GM19025 (cell line): Measurements from ENCODE around the gene GPR153.

Experiments
- ATAC-seq: cut with Tn5 transposase; IDR thresholded peaks from one replicate; pipeline ENCODE4 v1.9.1; 2021; ENCODE audit warnings: mild to moderate bottlenecking, low read depth, moderate library complexity; ENCODE audit not compliant: unreplicated experiment

The GPR153 gene

DNA sequence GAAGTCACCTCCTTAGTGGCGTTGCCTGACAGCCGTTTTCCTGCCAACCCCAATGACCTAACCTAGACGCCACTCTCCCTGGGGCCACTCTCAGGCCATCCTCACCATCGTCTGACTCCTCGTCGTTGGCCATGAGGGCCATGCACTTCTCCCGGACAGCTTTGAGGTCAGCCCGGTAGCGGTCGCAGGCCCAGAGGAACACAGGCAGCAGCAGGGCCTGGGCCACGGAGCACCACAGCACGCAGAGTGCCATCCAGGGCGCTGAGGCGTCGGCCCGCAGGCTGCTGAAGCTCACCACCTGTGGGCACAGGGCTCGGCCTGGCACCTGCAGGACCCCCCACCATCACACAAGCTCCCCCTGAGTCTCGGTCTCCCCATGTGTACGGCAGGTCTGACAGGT is 9.7 kb downstream of the GPR153 start:
- no peak for ATAC-seq

DNA sequence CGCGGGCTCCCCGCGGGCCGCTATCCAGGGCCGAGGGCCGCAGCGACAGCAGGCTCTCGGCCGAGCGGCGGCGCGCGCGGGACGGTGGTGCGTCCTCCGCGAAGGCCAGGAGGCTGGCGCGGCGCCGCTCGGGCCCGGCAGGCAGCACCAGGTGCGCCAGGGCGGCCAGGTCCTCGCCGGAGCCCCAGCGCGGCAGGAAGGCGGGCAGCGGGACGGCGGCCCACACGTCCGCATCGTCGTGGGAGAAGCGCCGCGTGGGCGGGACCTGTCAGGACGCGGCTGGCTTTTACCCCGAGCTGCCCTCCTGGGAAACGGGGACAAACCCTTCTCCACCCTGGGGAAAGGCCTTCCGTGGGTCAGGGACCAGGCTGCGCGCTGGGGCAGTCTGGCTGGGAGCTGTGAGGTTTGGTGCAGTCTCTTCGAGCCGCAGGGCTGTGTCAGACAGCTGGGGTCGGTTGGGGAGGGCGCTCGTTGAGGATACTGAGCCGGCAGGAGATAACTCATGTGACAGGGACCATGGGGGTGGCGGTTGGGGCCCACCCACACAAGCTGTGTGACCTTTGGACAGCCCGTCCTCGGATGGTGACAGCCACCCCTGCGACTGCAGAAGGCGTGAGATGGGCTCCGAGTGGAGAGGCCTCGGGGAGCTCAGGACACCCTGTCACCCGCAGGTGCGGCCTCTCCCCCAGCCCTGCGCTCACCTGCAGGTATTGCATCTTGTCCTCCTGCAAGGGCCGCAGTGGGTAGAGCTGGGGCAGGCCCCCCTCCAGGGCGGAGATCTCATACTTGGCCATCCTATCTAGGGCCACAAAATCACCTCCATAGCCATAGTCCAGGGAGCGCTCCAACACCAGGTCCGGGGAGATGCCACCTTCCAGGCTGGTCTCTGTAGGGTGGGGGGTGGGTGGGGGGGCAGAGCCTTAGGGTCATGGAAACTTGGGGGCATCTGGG is 10.9 kb downstream of the GPR153 start:
- no peak for ATAC-seq

DNA sequence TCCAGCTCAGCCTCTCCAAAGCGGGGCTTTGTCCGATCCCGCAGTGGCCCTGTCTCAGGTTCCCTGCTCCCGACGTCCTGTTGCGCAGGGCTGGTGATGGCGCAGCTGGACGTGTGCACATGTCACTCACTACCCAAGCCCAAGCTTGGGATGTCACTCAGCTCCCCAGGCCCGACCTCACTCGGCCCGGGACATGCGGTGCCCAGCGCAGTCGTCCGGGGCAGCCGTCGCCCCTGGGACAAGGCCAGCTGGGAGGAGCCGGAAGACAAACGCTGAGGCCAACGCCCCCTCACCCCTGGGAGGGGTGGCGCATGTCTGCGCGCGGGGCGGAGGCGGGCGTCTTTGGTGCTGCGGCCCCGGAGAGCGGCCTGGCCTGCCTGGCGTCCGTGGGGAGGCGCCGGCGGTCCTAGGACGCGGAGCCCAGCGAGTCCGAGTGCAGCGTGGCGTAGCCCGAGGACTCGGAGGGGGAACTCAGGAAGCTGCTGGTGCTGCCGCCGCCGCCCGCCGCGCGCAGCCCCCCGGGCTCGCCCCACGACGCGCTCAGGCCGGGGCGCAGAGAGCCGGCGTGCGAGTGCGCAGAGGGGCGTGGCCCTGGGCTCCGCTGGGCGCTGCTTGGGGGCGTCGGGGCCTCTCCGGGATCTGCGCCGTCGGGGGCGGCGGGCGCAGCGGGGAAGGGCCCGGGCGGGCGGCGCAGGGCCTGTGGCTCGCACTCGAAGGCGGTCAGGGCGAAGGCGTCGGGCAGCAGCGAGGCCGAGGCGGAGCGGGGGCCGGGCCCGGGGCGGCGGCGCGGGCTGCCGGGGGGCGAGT is 11.8 kb downstream of the GPR153 start:
- no peak for ATAC-seq

DNA sequence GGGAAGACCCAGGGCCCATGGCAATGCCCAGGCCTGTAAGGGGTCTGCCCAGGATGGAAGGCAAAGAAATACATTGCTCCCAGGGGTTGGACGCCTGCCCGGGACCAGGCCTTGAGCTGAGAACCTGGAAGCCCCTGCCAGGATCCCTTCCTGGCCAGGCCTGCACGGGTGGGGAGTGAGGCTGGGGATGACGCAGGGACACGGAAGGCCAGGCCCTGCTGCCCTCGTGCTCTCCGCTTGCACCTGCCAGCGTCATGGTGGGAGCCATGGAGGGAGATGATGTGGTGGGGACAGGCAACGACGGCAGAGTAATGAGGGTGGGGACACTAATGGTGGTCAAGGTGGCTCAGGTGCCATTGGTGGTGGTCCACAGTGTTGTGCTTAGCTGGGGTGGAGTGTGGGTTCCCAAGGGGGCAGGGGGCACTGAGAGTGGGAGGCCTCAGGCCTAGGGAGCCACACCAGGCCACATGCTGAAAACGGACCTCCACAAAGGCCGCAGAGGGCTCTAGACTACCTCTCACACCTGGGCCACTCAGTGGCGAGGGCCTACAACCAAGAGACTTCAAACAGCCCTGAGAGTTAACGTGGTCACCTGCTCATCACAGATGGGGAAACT is 12.6 kb downstream of the GPR153 start:
- no peak for ATAC-seq

DNA sequence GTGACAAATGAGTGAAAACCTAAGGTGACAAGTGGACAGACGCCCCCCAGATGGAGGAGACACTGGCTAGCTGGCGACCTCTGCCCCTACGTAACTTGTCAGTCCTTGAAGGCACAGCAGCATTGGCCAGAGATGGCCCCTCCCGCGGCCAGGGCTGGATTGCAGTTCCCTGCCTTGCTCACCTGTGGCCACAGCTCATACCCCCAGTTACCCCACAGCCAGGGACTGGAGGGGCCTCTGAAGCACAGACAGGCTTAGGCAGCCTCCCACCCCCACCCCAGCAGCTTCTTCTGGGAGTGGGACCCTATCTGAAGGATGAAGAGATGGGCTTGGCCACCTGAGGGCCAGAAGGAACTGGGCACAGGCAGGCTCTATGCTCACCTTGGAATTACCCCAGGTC is 13.2 kb downstream of the GPR153 start:
- no peak for ATAC-seq

DNA sequence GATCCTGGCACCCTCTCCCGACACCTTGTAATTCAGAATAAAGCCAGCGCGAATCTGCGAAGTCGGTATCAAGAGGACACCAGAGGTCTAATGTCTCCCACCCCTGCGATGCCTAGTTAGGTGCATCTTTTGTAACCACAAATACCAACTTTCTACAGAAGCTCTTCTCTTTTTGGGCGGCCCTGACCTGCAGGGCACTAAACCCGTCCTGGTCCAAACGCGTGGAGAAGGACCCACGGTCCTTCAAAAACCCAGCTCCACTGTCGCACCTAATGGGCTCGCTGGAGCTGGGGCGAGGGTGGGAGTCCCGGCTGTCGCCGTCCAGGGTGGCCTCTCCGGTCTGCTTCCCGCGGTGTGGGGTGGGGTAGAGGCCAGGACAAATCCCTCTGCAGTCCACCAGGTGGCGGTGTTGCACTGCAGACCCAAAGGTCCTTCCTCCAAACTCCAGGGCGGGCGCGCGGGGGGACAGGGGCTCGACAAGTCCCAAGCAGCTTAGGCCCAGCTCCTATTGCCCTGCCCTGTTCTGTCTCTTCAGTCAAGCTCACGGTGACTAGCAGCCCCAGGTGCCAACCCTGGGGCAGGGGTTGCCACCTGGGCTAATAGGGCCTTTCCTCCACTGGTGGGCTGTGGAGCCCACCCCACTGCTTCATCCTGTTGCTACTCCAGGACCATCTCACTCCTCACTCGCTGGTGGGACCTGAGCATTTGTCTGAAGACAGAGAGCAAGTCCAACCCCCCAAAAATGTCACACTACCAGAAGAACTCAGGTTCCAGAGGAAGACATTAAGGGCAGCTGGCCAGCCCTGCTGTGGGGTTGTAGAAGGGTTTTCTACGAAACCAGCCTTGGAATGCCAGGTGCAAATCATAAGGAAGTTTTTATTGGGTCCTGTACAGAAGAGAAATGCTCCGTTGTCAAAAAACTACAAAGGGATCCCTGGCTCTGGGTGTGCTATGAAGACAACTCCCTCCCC is 14.1 kb downstream of the GPR153 start:
- no peak for ATAC-seq

DNA sequence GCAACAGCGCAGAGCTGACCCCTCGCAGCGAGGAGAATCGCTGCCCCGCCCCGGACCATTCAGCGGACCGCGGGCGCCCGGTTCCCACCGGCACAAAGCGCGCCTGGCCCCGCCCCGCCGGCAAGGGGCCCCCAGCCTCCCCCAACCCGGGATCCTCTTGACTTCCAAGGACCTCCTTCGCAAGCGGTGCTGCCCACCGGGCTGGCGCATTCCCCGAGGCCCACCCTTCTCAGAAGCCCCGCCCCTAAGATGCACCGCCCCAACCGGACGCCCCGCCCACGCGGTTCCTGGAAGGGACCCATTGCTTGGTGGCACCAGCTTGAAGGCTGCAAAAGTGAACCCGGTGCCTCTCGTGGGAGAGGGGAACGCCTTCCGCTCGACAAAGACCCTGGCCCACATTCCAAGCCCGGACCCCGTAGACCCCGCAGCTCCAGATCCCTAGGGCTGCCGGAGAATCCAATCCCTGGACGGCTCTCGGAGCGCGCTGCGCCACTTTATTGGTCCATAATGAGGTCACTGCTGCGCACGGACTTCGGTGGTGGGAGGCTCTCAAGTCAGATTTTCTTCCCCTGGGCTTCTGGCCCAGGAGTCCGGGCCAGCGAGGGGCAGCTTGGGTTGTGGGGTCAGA is 14.9 kb downstream of the GPR153 start:
- ATAC-seq = no peak

DNA sequence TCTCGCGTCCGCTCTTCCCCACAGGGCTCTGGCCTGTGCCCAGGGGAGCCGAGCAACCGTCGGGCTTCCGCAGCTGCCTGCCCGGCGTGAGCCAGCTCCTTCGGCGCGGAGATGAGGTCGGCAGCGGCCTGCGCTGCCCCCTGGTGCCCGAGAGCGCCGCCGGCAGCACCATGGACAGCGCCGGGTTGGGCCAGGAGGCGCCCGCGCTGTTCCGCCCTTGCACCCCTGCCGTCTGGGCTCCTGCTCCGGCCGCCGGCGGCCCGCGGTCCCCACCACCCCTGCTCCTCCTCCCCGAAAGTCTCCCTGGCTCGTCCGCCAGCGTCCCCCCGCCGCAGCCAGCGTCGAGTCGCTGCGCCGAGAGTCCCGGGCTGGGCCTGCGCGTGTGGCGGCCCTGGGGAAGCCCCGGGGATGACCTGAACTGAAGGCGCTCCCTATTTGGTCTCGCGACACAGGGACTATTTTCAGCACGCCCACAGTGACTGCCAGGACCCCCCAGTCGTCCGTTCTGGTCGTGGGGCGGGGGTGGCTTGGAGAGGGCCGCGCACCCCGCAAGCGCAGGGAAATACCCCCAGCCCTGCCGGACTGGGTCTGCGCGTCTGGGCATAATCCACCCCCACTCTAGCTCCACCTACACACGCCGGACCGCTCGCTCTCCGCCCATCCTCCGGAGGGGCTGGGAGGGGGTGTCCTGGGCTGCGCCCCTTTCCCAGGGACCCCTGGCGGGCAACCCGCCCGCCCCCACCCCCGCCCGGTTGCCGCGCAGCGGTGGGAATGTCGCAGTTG is 15.6 kb downstream of the GPR153 start:
- no peak for ATAC-seq

DNA sequence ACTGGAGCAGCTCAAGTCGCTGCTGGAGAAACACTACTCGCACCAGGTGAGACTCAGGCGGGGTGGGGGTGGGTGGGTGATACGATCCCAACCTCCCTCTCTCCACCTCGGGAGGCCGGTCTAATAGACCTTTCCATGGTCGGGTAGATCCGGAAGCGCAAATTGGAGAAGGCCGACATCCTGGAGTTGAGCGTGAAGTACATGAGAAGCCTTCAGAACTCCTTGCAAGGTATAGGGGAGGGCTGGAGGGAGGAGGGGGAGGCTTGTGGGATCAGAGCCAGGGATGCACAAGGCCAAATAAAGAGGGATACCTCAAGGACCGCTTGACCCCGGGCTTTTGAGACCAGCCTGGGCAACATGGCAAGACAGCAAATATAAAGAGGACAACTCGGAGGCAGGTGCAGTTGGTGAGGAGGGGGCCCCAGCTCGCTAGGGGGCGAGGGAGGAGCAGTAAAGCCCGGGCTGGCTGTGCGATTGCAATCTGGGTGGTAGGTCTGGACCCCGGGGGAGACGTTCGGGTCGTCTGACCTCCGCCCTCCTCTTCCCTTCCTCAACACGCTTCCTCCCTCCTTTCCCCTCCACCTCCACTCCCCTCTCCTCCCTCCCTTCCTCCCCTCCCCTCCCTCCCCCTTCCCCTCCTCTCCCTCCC is 16.4 kb downstream of the GPR153 start:
- ATAC-seq = no peak

DNA sequence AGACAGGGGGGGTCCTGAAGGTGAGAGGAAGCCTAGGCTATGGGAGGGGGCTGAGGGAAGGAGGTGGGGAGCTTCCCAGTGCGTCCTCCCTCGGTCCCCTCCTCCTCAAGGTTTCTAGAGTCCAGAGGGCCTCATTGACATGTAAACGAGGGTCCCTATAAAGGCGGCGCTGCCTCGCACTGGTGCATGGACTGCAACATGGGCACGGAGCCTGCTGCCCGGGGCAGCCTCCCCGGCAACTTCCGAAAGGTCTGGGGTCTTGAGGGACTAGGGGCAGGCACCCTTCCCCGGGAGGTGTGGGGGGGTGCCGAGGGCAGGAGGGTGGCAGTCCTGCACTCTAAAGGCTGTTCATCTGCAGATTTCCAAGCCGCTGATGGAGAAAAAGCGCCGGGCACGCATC is 16.9 kb downstream of the GPR153 start, which contains the start of gene HES3:
Gene HES3, plus strand, starts transcription at position 187 of the 400 bp plus-strand sequence. Its CDS starts 187 bp downstream, at position 374.
- ATAC-seq = no peak

DNA sequence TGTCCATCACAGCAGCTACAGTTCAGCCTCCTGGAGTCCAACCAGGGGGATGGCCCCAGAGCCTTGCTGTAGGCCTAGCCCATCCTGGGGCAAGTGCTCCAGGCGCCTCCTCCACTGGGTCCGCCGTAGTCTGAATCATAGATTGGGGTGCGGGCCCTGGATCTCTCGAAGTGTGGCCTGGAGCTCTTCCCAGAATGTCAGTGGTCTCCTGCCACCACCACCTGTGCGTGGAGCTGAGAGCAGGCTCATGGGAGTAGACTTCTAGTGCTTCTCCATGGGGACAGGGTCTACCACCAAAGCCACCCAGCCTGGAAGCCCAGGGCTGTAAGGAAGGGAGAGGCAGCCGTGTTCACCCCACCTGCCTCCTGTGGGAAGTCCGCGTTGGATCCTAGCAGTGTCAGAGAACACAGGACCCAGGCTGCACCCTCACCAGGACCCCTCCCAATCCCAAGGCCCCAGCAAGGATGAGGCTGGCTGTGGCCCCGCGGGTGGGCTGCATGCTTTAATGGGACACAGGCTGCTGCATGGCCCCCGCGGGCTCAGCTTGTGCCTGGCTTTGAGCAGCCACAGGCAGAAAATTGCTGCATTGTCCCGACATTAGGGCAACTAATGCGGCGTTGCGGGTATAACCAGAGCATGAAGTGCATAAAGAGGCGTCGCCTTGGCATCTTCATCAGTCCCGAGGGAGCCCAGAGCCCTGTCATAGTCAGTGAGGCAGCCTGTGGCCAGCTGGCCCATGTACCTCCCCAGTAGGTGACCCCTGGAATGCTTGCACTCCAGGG is 17.7 kb downstream of the GPR153 start:
- no peak for ATAC-seq

DNA sequence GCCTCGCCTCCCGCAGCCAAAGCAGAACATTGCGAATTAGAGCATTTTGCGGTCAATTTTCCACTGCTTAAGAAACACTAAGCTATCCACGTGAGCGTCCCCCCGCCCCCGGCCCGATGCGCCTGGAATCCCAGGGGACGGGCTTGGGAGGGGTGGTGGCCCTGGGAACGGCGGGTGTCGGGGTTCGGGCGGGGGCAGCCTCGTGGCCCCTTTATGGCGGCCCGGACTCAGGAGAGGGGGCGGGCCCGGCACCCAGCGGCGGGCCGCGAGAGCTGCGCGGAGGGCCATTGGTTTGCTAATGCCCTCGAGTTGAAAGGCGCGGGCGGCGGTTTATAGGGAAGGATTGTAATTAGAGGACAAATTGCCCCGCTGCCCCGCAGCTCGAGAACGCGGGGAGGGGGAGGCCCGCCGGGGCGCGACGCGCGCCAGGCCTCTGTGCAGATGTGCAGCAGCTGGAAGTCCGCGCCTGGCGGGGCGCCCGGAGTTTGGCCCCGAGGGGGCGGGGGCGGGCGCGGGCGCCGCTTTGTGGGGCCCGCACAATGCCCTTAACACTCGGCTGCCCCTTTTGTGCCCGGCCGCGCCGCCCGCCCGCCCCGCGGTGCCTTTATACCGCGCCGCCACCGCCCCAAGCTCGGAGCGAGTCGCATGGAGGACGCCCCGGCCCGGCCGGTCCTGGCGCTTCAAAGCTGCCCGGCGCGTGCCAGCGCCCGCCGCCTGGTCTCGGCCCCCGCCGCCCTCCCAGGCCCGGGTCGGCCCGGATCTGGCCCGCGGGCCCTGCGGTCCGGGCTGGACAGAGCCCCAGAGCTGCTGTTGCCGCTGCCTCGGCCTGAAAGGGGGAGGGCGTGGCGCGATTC is 18.8 kb downstream of the GPR153 start:
- ATAC-seq = no peak

DNA sequence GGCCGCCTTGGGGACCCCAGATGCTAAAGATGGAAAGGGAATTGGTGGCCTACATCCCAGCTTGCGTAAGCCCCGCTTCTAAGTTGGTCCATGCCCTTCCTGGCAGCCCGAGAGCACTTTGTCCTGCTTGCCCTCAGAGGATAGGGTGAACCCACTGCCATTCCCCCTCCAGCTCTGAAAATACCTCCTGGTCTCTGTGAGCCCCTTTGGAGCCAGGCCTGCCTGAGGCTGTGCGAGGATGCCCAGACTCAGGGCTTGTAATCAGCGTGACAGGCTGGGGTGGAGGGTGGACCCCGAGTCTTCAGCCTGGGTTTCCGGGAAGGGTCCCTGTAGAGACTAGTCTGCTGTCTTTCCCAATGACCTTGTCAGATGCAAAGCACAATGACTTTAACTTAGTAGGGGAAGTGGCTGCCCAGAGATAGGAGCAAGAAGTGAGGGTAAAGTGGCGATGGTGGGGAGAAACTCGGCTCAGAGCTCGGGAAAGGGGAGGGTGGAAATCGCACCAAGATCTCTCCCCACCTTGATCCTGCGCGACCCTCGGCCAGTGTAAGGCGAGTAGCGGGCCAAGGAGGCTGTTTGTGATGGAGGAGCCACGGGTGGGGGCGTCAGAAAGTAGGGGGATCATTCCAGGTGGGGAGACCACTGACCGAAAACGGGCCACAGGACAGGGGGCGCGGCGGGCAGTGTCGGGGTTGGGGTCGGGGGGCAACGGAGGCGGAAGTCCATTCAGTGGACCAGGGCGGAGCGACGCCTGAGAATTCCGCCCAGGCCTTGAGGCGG is 19.6 kb downstream of the GPR153 start:
- no peak for ATAC-seq

DNA sequence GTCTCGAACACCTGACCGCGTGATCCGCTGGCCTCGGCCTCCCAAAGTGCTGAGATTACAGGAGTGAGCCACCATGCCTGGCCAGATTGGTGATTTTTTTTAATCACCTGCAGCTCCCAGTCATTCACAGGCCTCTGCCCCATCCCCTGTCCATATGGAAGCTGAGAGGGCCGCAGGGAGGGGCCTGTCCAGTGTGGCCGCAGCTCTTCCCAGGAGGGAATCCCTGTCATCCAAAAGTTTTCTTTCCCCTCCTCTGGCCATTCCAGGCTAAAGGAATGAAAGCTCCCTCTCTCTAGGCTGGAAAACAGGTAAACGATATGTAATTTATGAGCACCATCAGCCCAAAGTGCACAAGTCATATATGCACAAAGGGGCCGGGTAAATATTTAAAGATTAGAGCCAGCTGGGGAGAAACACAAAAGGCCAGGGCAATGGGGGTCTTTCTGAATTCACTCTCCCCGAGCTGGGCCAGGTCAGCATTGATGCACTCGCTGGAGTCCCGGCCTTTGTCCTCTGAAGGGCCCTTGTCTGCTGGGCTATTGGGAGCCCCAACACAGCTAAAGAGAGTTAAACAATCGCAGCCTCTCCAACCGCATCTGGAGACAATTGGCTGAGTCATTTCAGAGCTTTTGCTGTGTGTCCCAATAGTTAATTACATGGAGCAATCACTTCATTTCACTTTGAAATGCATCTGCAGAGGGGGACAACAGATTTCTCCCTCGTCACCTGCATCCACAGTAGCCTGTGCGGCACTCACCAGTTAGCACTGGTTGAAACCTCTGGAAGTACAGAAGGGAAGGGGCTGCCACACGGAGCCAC is 20.7 kb downstream of the GPR153 start:
- ATAC-seq = no peak

DNA sequence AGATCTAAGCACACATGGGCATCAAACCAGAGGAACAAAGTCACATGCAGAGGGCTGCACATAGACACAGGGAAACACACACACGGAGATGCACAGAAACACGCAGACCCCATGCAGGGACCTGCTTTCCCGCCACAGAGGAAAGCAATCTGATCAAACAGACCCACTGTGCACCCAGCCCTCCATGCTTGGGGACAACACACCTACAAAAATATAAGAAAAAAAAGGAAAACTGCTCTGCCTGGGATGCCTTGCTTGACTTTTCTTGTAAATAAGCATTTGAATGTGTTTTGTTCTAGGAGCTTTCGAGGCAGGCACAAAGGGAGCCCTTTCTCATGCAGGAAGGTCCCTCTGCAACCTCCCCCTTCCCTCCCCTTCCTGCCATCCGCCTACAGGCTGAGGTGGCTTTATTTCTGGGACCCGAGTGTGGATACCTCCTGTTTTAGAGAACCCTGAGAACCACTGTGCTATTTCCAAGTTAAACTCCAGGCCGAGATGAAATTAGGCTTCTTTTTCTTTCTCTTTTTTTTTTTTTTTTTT is 21.6 kb downstream of the GPR153 start:
- ATAC-seq = no peak
